UCSD-AML1 (cell line): Measurements from ENCODE around the gene DLGAP1.

ENCODE experiments used
- DNase-seq: peaks from one replicate; lab custom pipeline; 2025; ENCODE audit not compliant: unreplicated experiment; lab: John Stamatoyannopoulos, UW

Gene DLGAP1

DNA sequence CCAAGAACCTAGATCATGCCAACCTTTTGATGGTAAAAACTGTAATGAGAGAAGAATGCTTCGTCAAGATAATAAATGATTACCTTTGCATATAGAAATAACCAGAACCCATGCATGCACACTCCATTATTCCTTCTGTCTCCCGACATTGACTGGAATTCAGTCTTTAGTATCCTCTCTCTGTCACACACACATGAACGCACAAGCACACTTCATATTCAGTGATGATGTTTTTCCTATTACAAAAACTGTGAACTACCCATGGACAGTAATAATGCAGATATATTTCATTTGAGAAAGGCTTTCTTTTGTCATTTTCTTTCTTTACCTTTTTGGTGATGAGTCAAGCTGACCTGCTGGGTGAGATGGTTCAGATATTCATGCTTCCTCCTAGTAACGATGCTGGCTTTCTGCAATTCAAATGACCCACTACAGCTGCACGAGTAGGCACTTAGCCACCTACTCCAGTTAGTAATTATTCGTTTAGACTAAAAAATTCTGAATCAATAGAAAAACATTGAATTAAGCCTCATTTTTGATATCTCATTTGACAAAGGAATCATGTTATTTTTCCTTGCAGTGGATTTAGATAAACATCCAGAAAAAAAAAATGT is 623.0 kb downstream of the DLGAP1 start:
- DNase-seq, result no peak

DNA sequence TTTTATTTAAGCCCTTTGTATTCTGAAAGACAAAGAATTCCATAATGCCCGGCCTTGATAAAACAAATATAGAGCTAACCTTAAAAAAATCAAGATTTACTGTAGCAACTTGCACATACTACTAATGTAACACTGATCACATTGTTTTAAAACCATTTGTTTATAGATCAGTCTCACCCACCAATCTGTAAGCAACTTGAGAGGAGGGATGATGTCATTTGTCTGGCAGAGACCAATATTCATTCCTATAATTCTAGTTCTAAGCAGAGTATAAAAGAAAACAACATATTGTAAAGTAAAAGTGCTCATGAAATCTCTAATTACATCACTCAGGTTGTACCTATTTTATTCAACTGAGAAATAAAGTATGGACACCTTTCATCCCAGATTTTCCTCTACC is 624.5 kb downstream of the DLGAP1 start:
- no peak for DNase-seq

GRCh38 chr18:3827236-3827845 is 627.8 kb downstream of the DLGAP1 start:
- no peak for DNase-seq

DNA sequence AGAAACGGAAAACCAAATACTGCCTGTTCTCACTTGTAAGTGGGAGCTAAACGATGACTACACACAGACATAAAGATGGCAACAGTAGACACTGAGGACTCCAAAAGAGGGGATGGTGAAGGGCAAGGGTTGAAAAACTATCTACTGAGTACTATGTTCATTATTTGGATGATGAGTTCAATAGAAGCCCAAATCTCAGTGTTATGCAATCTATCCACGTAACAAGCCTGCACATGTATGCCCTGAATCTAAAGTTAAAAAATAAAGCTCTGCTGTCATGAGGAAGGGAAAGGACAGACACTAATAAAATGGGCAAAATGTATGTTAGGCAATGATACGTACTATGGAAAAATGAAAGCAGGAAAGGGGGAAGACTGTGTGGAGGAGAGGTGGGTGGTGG is 629.1 kb downstream of the DLGAP1 start:
- DNase-seq, result no peak

DNA sequence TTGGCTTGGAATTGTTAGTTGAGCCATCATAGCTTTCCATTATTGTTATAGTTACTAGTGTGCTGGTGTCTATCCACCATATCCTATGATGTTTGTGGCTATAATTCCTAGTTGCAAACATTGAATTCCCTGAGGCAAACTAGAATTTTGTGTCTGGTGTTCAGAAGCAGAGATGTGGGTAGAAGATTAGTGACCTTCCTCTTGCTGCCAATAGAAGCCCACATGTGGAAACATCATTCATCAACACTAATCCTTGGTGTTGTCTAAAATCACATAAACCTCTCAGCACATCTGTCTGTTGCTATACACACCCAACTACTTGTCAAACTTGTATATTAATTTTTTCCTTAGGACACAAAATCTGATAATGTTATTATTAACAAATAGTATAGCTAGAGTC is 631.0 kb downstream of the DLGAP1 start:
- no peak for DNase-seq

GRCh38 chr18:3823073-3823472 is 632.0 kb downstream of the DLGAP1 start:
- DNase-seq, result no peak

DNA sequence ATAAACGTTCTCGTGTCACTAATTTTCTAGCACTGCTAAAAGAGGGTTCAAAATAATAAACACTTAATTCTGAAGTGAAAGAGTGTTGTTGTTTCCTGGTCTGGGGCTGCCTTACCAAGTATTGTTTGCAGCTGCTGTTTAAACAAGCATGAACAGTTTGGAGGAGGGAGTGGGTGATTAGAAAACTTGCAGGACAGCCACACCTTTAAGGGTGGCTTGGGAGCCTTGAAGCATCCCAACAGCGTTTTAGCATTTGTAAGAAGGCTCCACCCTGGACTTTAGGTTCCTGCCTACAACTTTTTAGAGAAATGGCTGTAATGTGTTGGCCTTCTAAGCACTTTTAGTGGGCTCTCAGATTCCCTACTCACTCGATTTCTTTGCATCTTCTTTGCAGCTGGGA is 633.6 kb downstream of the DLGAP1 start:
- no peak for DNase-seq

- no peak for DNase-seq
Measured at GRCh38 chr18:3819961-3820360, 635.1 kb downstream of the DLGAP1 start.

- no peak for DNase-seq
Measured at GRCh38 chr18:3816610-3817363, 638.3 kb downstream of the DLGAP1 start.

- DNase-seq, result no peak
Measured at GRCh38 chr18:3815991-3816390, 639.1 kb downstream of the DLGAP1 start.

- DNase-seq, result no peak
Measured at GRCh38 chr18:3814816-3815215, 640.3 kb downstream of the DLGAP1 start.

- no peak for DNase-seq
Measured at GRCh38 chr18:3810296-3810695, 644.8 kb downstream of the DLGAP1 start.

DNA sequence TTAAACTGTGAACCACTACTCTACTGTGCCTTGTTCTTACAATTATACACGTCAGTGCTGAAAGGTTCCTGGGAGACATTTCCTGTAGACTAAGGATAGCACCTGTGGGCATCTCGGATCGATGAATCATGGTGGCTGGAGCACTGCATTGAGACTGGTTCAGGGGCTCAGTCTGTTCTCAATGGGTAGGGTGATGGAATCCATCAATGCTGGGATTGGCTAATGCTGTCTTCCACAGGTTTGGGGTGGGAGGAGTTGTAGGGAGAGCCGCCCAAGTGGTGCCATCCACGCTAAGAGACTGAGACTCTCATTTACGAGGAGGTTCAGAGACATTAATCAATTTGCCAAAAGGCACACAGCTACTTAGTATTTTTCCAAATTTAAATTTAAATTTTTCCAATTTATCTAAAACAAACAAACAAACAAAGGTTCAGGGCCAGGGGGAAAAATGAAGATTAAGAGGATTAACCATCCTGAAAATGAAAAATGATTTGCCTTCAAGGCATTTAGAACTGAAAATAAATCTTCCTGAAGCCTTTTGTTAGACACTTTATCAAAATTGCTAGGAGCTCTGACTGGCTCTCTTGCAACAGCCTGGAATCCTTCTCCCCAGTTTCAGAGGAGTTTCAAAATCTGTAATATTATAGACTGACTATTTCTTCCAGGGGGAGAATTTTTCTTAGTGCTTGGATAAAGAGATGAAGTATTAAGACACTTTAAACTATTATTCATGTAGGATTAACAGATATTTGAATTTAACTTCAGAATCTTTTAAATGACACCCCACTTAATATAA is 645.9 kb downstream of the DLGAP1 start:
- DNase-seq, result no peak

- no peak for DNase-seq
Measured at GRCh38 chr18:3806656-3807055, 648.5 kb downstream of the DLGAP1 start.

DNA sequence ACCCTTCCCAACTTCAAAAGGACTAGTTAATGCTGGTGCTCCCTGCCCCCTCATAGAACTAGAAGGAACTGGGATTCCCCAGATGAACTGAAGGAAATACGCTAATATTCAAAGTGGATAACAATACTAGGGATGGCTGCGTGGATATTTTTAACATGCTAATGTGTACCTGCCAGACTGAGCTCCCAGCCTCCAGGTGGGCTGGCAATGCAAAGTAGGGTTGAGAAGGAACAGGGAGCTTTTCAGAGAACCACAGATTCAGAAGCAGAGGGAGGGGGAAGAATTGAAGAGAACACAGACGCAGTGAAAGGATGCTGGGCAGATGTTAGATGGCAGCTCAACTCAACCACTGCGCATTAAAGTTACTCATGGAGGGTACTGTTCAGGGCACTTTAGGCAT is 650.8 kb downstream of the DLGAP1 start:
- DNase-seq, result no peak

DNA sequence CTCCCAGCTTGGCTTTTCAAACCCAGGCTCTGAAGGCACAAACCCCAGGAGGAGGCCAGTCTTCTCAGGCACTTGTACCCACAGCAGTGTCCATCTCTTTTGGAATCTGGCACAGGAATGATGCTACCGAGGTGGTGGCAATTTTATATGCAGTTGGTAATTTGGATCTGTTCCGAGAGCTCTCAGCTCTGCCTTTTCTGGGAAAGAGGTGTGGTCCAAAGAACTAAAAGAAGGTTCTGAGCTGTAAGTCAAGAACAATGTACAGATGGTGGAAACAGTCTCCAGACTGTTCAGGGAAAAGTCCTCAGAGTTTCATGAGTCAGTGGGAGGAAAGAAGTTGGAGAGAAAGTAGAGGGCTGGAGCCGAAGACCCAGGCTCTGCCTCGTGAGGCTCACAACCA is 651.8 kb downstream of the DLGAP1 start:
- no peak for DNase-seq

DNA sequence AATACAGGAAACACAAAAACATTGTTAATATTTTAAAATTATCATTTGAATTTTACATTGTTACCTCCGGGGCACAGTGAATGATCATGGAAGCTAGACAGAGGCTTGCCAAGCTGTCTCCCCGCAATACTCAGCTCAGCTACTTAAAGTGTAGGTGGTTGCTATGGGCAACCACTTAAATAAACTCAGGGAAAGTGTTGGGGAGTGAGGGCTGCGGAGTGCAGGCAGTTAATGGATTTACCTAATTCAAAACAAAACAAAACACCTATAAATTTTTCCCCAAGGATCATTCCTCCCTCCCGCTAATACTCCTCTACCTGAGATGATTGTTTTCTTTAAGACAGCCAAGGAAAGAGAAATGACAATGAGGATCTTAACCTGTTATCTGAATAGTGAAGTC is 655.6 kb downstream of the DLGAP1 start:
- DNase-seq, result no peak

DNA sequence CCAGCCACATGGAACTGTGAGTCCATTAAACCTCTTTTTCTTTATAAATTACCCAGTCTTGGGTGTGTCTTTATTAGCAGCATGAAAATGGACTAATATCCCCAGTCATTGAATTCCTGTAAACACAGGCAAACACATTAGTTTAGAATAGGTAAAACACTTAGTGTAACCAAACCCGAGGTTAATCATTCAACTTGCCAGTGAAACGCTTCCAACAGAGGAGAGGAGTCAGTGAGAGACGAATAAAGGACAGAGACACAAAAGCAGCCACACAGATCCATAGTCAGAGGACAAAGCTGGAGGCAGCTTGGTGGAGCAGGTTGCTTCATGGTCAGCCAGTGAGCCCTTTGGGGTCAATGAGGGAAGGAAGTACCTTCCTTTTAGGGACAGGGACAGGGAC is 657.1 kb downstream of the DLGAP1 start:
- no peak for DNase-seq

- no peak for DNase-seq
Measured at GRCh38 chr18:3796434-3796833, 658.7 kb downstream of the DLGAP1 start.

DNA sequence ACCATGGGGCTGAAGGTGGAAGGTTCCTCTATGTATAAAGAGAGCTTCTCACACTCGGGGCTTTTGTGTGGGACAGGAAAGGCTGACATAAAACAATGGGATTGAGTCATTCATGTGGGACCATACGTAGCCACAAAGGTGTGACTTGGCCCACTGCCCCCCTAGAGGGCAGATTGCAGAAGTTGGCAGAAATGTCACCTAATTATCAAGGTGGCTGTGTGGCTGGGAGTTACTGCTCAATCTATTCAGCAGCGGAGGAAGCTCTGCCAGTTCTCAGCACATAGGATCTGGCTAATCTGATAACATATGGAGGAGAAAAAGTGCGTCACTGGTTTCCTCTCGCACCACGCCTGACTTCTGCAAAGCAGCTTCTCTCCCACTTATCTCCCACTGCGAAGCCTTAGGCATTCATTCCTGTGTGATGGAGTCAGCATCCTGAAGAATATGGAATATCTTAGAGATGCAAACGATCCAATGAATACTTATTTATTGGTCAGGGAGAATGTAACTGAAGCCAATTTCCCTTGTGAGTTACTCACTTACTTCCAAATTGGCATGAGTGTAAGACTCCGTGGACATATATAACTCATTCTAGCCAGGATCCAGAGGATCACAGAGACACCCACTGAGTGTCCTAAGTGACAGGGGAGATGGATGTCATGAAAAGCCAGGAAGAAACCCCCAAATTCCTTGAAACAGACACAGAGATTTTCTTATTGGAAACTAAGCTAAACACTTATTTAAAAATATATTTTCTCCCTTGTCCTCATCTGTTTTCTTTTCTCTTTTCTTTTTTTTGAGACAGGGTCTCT is 660.4 kb downstream of the DLGAP1 start:
- no peak for DNase-seq

DNA sequence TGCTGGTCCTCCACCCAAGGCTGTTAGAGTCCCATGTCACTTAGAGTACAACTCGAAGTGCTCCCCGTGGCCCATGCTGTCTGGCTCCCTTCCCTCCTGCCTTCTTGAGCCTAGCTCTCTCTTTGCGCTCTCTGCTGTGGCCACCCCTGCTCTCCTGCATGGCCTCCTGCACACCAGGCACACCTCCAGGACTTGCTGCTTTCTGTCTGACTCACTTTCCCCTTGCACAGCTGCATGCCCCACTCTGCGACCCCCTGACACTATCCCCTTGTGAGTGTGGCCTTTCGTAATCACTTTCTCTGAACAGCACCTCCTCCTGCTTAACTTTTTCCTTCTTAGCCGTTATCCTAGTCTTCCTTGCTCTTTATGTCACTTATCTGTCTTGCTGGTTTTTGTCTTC is 661.6 kb downstream of the DLGAP1 start:
- DNase-seq, result no peak
